NCI-H2171 treated with DMSO at 0.1 percent for 48 hours (cell line): ENCODE results near the gene RAB11FIP3.

Experiments used
- DNase-seq: peaks from one replicate; lab custom pipeline; 2025; lab: John Stamatoyannopoulos, UW

RAB11FIP3 gene

GRCh38 chr16:424033-424622 is 1.3 kb upstream of the RAB11FIP3 start:
- no peak for DNase-seq

GRCh38 chr16:424623-425081 is 797 bp upstream of the RAB11FIP3 start:
- DNase-seq = peak; percentile 31

GRCh38 chr16:425740-426114 is 278 bp downstream of the RAB11FIP3 start:
- no peak for DNase-seq

- DNase-seq = no peak
Measured at GRCh38 chr16:426115-426905, 861 bp downstream of the RAB11FIP3 start.

- no peak for DNase-seq
Measured at GRCh38 chr16:426906-427249, 1.4 kb downstream of the RAB11FIP3 start.

- DNase-seq = no peak
Measured at GRCh38 chr16:427250-427649, 1.8 kb downstream of the RAB11FIP3 start.

GRCh38 chr16:430904-431303 is 5.5 kb downstream of the RAB11FIP3 start:
- no peak for DNase-seq

GRCh38 chr16:440627-441026 is 15.2 kb downstream of the RAB11FIP3 start:
- no peak for DNase-seq

GRCh38 chr16:441447-441846 is 16.0 kb downstream of the RAB11FIP3 start:
- no peak for DNase-seq

GRCh38 chr16:442976-443375 is 17.5 kb downstream of the RAB11FIP3 start:
- DNase-seq = no peak

GRCh38 chr16:444027-444426 is 18.6 kb downstream of the RAB11FIP3 start:
- no peak for DNase-seq

GRCh38 chr16:445566-445965 is 20.1 kb downstream of the RAB11FIP3 start:
- DNase-seq = peak; percentile 60

GRCh38 chr16:450385-450784 is 24.9 kb downstream of the RAB11FIP3 start:
- no peak for DNase-seq

GRCh38 chr16:450785-451512 is 25.5 kb downstream of the RAB11FIP3 start:
- DNase-seq = peak; percentile 75

GRCh38 chr16:454397-454940 is 29.0 kb downstream of the RAB11FIP3 start:
- DNase-seq = no peak

GRCh38 chr16:455453-455852 is 30.0 kb downstream of the RAB11FIP3 start:
- DNase-seq = no peak

GRCh38 chr16:456891-457483 is 31.5 kb downstream of the RAB11FIP3 start:
- peak; percentile 52 for DNase-seq

- peak; percentile 3 for DNase-seq
Measured at GRCh38 chr16:457732-458400, 32.4 kb downstream of the RAB11FIP3 start.

GRCh38 chr16:459761-460160 is 34.3 kb downstream of the RAB11FIP3 start:
- DNase-seq = no peak

GRCh38 chr16:460787-461186 is 35.3 kb downstream of the RAB11FIP3 start:
- no peak for DNase-seq

- no peak for DNase-seq
Measured at GRCh38 chr16:463071-463470, 37.6 kb downstream of the RAB11FIP3 start.

GRCh38 chr16:466651-467050 is 41.2 kb downstream of the RAB11FIP3 start:
- peak; percentile 90 for DNase-seq
